ENCODE measurements around the gene MYPN. TPM values are rescaled to one million over a fixed set of nuclear protein-coding genes. Genes with fewer than 3 reads are reported as not detected.
"Not testable (repeated sequence)": the region's sequence is repeated elsewhere in the genome, so short reads cannot be mapped to it uniquely, and the experiment has no call there.

MYPN gene
- total RNA-seq: 0.08 TPM

- no peak for DNase-seq (ENCODE audit: low spot score)
These were observed at the start of gene MYPN for GRCh38 chr10:68109331-68109730. Gene MYPN (plus strand): TSS chr10:68109488. CDS start chr10:68121439, 11,951 bp downstream.

- DNase-seq (ENCODE audit: low spot score): no peak
These were observed 42.3 kb upstream of the MYPN start for GRCh38 chr10:68067029-68067428.

- no peak for DNase-seq (ENCODE audit: low spot score)
These were observed 41.8 kb upstream of the MYPN start for GRCh38 chr10:68067508-68067907.

GRCh38 chr10:68073631-68074030 is 35.7 kb upstream of the MYPN start:
- DNase-seq (ENCODE audit: low spot score): no peak

- no peak for DNase-seq (ENCODE audit: low spot score)
These were observed 35.1 kb upstream of the MYPN start for GRCh38 chr10:68074031-68074774.

GRCh38 chr10:68074775-68075549 is 34.3 kb upstream of the MYPN start, which contains the start of gene HERC4:
Gene HERC4 (minus strand): TSS chr10:68075283. CDS start chr10:68073108, 2,175 bp downstream.
- DNase-seq (ENCODE audit: low spot score): peak; percentile 96

- no peak for DNase-seq (ENCODE audit: low spot score)
These were observed 33.7 kb upstream of the MYPN start for GRCh38 chr10:68075550-68076004.

- DNase-seq (ENCODE audit: low spot score): not testable (repeated sequence)
These were observed 33.2 kb upstream of the MYPN start for GRCh38 chr10:68076081-68076480.

- no peak for DNase-seq (ENCODE audit: low spot score)
These were observed 32.3 kb upstream of the MYPN start for GRCh38 chr10:68077026-68077425.

- DNase-seq (ENCODE audit: low spot score): no peak
These were observed 29.9 kb upstream of the MYPN start for GRCh38 chr10:68079434-68079833.

GRCh38 chr10:68080853-68081431 is 28.3 kb upstream of the MYPN start:
- no peak for DNase-seq (ENCODE audit: low spot score)

- no peak for DNase-seq (ENCODE audit: low spot score)
These were observed 27.4 kb upstream of the MYPN start for GRCh38 chr10:68081916-68082315.

GRCh38 chr10:68082872-68083271 is 26.4 kb upstream of the MYPN start:
- no peak for DNase-seq (ENCODE audit: low spot score)

GRCh38 chr10:68083953-68084352 is 25.3 kb upstream of the MYPN start:
- no peak for DNase-seq (ENCODE audit: low spot score)

GRCh38 chr10:68084469-68084868 is 24.8 kb upstream of the MYPN start:
- no peak for DNase-seq (ENCODE audit: low spot score)

- DNase-seq (ENCODE audit: low spot score): no peak
These were observed 23.3 kb upstream of the MYPN start for GRCh38 chr10:68086011-68086410.

- no peak for DNase-seq (ENCODE audit: low spot score)
These were observed 22.2 kb upstream of the MYPN start for GRCh38 chr10:68086910-68087684.

- DNase-seq (ENCODE audit: low spot score): no peak
These were observed 21.4 kb upstream of the MYPN start for GRCh38 chr10:68087685-68088401.

- DNase-seq (ENCODE audit: low spot score): no peak
These were observed 20.5 kb upstream of the MYPN start for GRCh38 chr10:68088740-68089139.

GRCh38 chr10:68090586-68090985 is 18.7 kb upstream of the MYPN start:
- no peak for DNase-seq (ENCODE audit: low spot score)

GRCh38 chr10:68092512-68092911 is 16.8 kb upstream of the MYPN start:
- no peak for DNase-seq (ENCODE audit: low spot score)
